ENCODE results near the gene MSTN. TPM values are rescaled to one million over a fixed set of nuclear protein-coding genes. Genes with fewer than 3 reads are reported as not detected.

Gene MSTN
- total RNA-seq, 2 donors from 2014 or later, result not detected

DNA sequence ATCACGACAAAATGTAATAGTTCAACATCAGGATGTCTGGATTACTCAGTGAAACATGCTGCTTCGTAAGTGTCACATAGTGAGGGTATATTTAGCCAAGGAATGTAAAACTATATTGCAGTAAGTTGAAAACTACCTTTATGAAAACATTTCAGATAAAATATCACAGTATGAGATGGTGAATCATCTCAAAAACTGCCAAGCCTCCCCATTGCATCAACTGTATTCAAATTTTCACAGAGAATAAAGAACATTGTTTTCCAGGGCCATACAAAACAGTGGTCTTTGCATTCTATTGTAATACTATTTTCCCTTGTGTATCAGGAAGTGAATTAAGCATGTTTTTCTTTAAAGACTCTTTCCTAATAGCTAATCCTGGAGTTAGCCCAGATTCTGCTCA is 47.6 kb upstream of the MSTN start:
- H3K27ac ChIP-seq (ENCODE audit: low read depth, low read length), result no peak overlapping the region
- H3K4me3 ChIP-seq (ENCODE audit: low read length), result no peak overlapping the region
- Mint-ChIP-seq H3K36me3 (ENCODE audit: low read depth) (no peaks in the 10 kb centered on the region), H3K9me3 (no peaks in the 10 kb centered on the region), H3K4me3 (no peak overlapping the region), H3K4me1 (no peaks in the 10 kb centered on the region), H3K27me3 (ENCODE audit: insufficient read depth) (no peaks in the 10 kb centered on the region), H3K27ac (no peak overlapping the region)
- 75 to 92% methylated on average over 1 to 2 of the region's 2 CpGs for WGBS, 2 experiments (ENCODE audit: insufficient coverage in 1 of 2, insufficient read length in 1 of 2)
- H3K36me3 ChIP-seq (ENCODE audit: control insufficient read depth, insufficient read depth, low read length), result no peaks in the 10 kb centered on the region
- no peak overlapping the region for H3K9ac ChIP-seq (ENCODE audit: extremely low read depth, low read length, poor library complexity, severe bottlenecking)
- no peak for DNase-seq
- no peaks in the 10 kb centered on the region for H3K9me3 ChIP-seq (ENCODE audit: control insufficient read depth, low read length)
- TF ChIP-seq, protein P1, sequence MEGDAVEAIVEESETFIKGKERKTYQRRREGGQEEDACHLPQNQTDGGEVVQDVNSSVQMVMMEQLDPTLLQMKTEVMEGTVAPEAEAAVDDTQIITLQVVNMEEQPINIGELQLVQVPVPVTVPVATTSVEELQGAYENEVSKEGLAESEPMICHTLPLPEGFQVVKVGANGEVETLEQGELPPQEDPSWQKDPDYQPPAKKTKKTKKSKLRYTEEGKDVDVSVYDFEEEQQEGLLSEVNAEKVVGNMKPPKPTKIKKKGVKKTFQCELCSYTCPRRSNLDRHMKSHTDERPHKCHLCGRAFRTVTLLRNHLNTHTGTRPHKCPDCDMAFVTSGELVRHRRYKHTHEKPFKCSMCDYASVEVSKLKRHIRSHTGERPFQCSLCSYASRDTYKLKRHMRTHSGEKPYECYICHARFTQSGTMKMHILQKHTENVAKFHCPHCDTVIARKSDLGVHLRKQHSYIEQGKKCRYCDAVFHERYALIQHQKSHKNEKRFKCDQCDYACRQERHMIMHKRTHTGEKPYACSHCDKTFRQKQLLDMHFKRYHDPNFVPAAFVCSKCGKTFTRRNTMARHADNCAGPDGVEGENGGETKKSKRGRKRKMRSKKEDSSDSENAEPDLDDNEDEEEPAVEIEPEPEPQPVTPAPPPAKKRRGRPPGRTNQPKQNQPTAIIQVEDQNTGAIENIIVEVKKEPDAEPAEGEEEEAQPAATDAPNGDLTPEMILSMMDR (conservative IDR thresholded peaks at IDR 0.05), result no peak
- no peaks in the 10 kb centered on the region for H3K4me1 ChIP-seq (ENCODE audit: control insufficient read depth, insufficient read depth, low read length)
- no peaks in the 10 kb centered on the region for H3K27me3 ChIP-seq (ENCODE audit: control insufficient read depth, insufficient read depth, low read length, poor library complexity, severe bottlenecking)

DNA sequence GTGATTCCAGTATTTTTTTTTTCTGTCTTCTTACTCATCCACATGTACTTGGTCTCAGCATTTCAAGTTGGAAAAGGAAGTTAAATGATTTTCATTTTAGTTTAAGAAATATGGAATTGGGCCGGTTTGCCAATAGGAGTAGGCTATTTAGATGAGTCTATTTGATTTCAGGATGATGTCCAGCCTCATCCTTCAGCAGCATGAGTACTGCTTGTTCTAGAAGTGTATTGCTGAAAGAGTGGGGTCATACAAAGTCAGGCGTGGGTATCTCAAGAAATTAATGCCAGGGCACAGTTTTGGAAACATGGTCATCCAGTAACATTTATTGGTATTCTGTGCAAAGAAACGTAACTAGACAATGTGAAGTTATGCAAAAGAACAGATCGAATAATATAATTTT is 44.9 kb upstream of the MSTN start:
- no peak overlapping the region for H3K27ac ChIP-seq (ENCODE audit: low read depth, low read length)
- no peaks in the 10 kb centered on the region for H3K27me3 Mint-ChIP-seq (ENCODE audit: insufficient read depth)
- no peaks in the 10 kb centered on the region for H3K9me3 ChIP-seq (ENCODE audit: control insufficient read depth, low read length)
- WGBS, 2 experiments (ENCODE audit: insufficient coverage in 1 of 2, insufficient read length in 1 of 2), result 71 to 83% methylated on average over 3 of the region's 4 CpGs
- no peak overlapping the region for H3K27ac Mint-ChIP-seq
- no peak overlapping the region for H3K4me3 ChIP-seq (ENCODE audit: low read length)
- H3K9ac ChIP-seq (ENCODE audit: extremely low read depth, low read length, poor library complexity, severe bottlenecking), result no peak overlapping the region
- H3K4me3 Mint-ChIP-seq, result no peak overlapping the region
- H3K4me1 Mint-ChIP-seq, result no peaks in the 10 kb centered on the region
- peaks cover 3% of the 10 kb centered on the region for H3K9me3 Mint-ChIP-seq
- H3K36me3 ChIP-seq (ENCODE audit: control insufficient read depth, insufficient read depth, low read length), result no peaks in the 10 kb centered on the region
- TF ChIP-seq, protein P1 (conservative IDR thresholded peaks at IDR 0.05), result no peak
- DNase-seq, result no peak
- no peaks in the 10 kb centered on the region for H3K36me3 Mint-ChIP-seq (ENCODE audit: low read depth)
- no peaks in the 10 kb centered on the region for H3K27me3 ChIP-seq (ENCODE audit: control insufficient read depth, insufficient read depth, low read length, poor library complexity, severe bottlenecking)
- H3K4me1 ChIP-seq (ENCODE audit: control insufficient read depth, insufficient read depth, low read length), result no peaks in the 10 kb centered on the region

DNA sequence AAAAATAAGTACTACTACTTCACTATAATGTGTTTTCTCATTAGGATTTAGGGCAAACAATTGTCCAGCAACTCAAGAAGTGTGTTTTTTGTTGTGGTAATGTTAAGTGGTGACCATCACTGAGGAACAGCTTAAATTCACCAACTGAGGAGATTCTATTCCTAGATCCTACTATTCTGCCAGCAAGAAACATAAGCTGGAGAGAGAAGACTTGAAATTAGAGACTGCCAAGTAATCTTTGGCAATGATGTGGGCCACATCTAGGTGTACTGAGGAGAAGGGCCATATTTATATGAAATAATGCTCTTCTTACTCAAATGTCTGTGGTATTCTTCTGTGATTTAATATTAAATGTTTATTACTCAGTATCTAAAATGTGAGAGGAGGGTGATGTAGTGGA is 44.3 kb upstream of the MSTN start:
- Mint-ChIP-seq H3K4me1 (no peaks in the 10 kb centered on the region), H3K9me3 (peaks cover 8% of the 10 kb centered on the region), H3K27ac (no peak overlapping the region), H3K36me3 (ENCODE audit: low read depth) (peaks cover 1% of the 10 kb centered on the region), H3K4me3 (no peak overlapping the region), H3K27me3 (ENCODE audit: insufficient read depth) (peaks cover 1% of the 10 kb centered on the region)
- H3K4me1 ChIP-seq (ENCODE audit: control insufficient read depth, insufficient read depth, low read length), result no peaks in the 10 kb centered on the region
- no peak overlapping the region for H3K4me3 ChIP-seq (ENCODE audit: low read length)
- no peak overlapping the region for H3K27ac ChIP-seq (ENCODE audit: low read depth, low read length)
- H3K9me3 ChIP-seq (ENCODE audit: control insufficient read depth, low read length), result no peaks in the 10 kb centered on the region
- H3K27me3 ChIP-seq (ENCODE audit: control insufficient read depth, insufficient read depth, low read length, poor library complexity, severe bottlenecking), result no peaks in the 10 kb centered on the region
- no peak overlapping the region for H3K9ac ChIP-seq (ENCODE audit: extremely low read depth, low read length, poor library complexity, severe bottlenecking)
- H3K36me3 ChIP-seq (ENCODE audit: control insufficient read depth, insufficient read depth, low read length), result no peaks in the 10 kb centered on the region
- no peak for DNase-seq
- TF ChIP-seq, protein P1 (conservative IDR thresholded peaks at IDR 0.05), result no peak
